ENCODE measurements around the gene COL8A1.

GRCh38 chr3:99625643-99626416, 12.6 kb upstream of the COL8A1 start:
- TF ChIP-seq, protein P1, sequence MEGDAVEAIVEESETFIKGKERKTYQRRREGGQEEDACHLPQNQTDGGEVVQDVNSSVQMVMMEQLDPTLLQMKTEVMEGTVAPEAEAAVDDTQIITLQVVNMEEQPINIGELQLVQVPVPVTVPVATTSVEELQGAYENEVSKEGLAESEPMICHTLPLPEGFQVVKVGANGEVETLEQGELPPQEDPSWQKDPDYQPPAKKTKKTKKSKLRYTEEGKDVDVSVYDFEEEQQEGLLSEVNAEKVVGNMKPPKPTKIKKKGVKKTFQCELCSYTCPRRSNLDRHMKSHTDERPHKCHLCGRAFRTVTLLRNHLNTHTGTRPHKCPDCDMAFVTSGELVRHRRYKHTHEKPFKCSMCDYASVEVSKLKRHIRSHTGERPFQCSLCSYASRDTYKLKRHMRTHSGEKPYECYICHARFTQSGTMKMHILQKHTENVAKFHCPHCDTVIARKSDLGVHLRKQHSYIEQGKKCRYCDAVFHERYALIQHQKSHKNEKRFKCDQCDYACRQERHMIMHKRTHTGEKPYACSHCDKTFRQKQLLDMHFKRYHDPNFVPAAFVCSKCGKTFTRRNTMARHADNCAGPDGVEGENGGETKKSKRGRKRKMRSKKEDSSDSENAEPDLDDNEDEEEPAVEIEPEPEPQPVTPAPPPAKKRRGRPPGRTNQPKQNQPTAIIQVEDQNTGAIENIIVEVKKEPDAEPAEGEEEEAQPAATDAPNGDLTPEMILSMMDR (IDR thresholded peaks at IDR 0.05): no peak
- TF ChIP-seq EMX1 (CRISPR knock-in tag; IDR thresholded peaks at IDR 0.05) (no peak), MAX (CRISPR knock-in tag; IDR thresholded peaks at IDR 0.05) (no peak), NR2C2 (CRISPR knock-in tag; IDR thresholded peaks at IDR 0.05) (no peak), ZNF263 (CRISPR knock-in tag; IDR thresholded peaks at IDR 0.05; ENCODE audit: low read depth) (no peak), SP1 (CRISPR knock-in tag; conservative IDR thresholded peaks at IDR 0.05) (no peak), NR3C1 (CRISPR knock-in tag; conservative IDR thresholded peaks at IDR 0.05; ENCODE audit: low read depth) (no peak), CREM (CRISPR knock-in tag; IDR thresholded peaks at IDR 0.05) (no peak)

Measured in WTC11 (cell line).